Measurements from ENCODE around the gene MYO15A.

GRCh38 chr17:18071751-18072150 lies 36.8 kb upstream of the MYO15A start:
- no peak for TF ChIP-seq CTCF (IDR thresholded peaks at IDR 0.05)
- TF ChIP-seq POLR2AphosphoS5 (IDR thresholded peaks at IDR 0.05; ENCODE audit: low read depth, low read length) = no peak
- no peak for TF ChIP-seq TCF7L2 (IDR thresholded peaks at IDR 0.05; ENCODE audit: low read depth, low read length)

Data from Panc1 (cell line).